ENCODE data around the gene ABCC10. TPM values are rescaled to one million over a fixed set of nuclear protein-coding genes. Genes with fewer than 3 reads are reported as not detected.
"Not testable (repeated sequence)": the region's sequence is repeated elsewhere in the genome, so short reads cannot be mapped to it uniquely, and the experiment has no call there.

The ABCC10 gene
- total RNA-seq, 1 donor = 26.4 TPM

GRCh38 chr6:43391440-43392031 lies 35.8 kb upstream of the ABCC10 start:
- Histone ChIP-seq H3K79me2 (ENCODE audit: insufficient read depth, low read length) (no peaks in the 10 kb centered on the region), H3K4me3 (ENCODE audit: insufficient read depth, low read length) (no peak overlapping the region), H3K27ac (ENCODE audit: low read depth, low read length) (no peak overlapping the region), H2AFZ (ENCODE audit: low read length) (peak overlapping the region; percentile 70), H3K27me3 (ENCODE audit: insufficient read depth, low read length) (no peaks in the 10 kb centered on the region), H4K20me1 (ENCODE audit: insufficient read depth, low read length) (no peaks in the 10 kb centered on the region), H3K36me3 (ENCODE audit: insufficient read depth, low read length) (no peaks in the 10 kb centered on the region), H3K4me2 (ENCODE audit: insufficient read depth, low read length) (peak overlapping the region; percentile 18), H3K4me1 (ENCODE audit: insufficient read depth, low read length) (no peaks in the 10 kb centered on the region), H3K9me3 (ENCODE audit: low read depth, low read length) (no peaks in the 10 kb centered on the region)
- no peak for TF ChIP-seq CTCF (IDR thresholded peaks at IDR 0.05; ENCODE audit: extremely low read depth, low read depth, low read length)
- DNase-seq (ENCODE audit: insufficient read length, low spot score, missing footprints) = no peak

GRCh38 chr6:43393133-43393532 lies 34.2 kb upstream of the ABCC10 start:
- H3K4me1 ChIP-seq (ENCODE audit: insufficient read depth, low read length); H4K20me1 ChIP-seq (ENCODE audit: insufficient read depth, low read length); DNase-seq (ENCODE audit: insufficient read length, low spot score, missing footprints); H3K79me2 ChIP-seq (ENCODE audit: insufficient read depth, low read length); H3K27me3 ChIP-seq (ENCODE audit: insufficient read depth, low read length); H3K4me3 ChIP-seq (ENCODE audit: insufficient read depth, low read length); H3K36me3 ChIP-seq (ENCODE audit: insufficient read depth, low read length); H3K4me2 ChIP-seq (ENCODE audit: insufficient read depth, low read length); H3K9me3 ChIP-seq (ENCODE audit: low read depth, low read length); H3K27ac ChIP-seq (ENCODE audit: low read depth, low read length): not testable (repeated sequence)
- peak overlapping the region; percentile 10 for H2AFZ ChIP-seq (ENCODE audit: low read length)

GRCh38 chr6:43393602-43394001 lies 33.7 kb upstream of the ABCC10 start:
- Histone ChIP-seq H3K27ac (ENCODE audit: low read depth, low read length) (no peak overlapping the region), H3K4me1 (ENCODE audit: insufficient read depth, low read length) (no peaks in the 10 kb centered on the region), H3K9me3 (ENCODE audit: low read depth, low read length) (no peaks in the 10 kb centered on the region), H2AFZ (ENCODE audit: low read length) (peak overlapping the region; percentile 10), H3K4me3 (ENCODE audit: insufficient read depth, low read length) (no peak overlapping the region), H4K20me1 (ENCODE audit: insufficient read depth, low read length) (no peaks in the 10 kb centered on the region), H3K27me3 (ENCODE audit: insufficient read depth, low read length) (no peaks in the 10 kb centered on the region), H3K36me3 (ENCODE audit: insufficient read depth, low read length) (no peaks in the 10 kb centered on the region), H3K79me2 (ENCODE audit: insufficient read depth, low read length) (no peaks in the 10 kb centered on the region), H3K4me2 (ENCODE audit: insufficient read depth, low read length) (no peak overlapping the region)
- no peak for DNase-seq (ENCODE audit: insufficient read length, low spot score, missing footprints)
- TF ChIP-seq CTCF (IDR thresholded peaks at IDR 0.05; ENCODE audit: extremely low read depth, low read depth, low read length) = no peak

- Histone ChIP-seq H2AFZ (ENCODE audit: low read length) (no peak overlapping the region), H3K4me2 (ENCODE audit: insufficient read depth, low read length) (no peak overlapping the region), H3K4me1 (ENCODE audit: insufficient read depth, low read length) (no peaks in the 10 kb centered on the region), H3K4me3 (ENCODE audit: insufficient read depth, low read length) (no peak overlapping the region), H3K9me3 (ENCODE audit: low read depth, low read length) (no peaks in the 10 kb centered on the region), H3K36me3 (ENCODE audit: insufficient read depth, low read length) (no peaks in the 10 kb centered on the region), H4K20me1 (ENCODE audit: insufficient read depth, low read length) (no peaks in the 10 kb centered on the region), H3K79me2 (ENCODE audit: insufficient read depth, low read length) (no peaks in the 10 kb centered on the region), H3K27ac (ENCODE audit: low read depth, low read length) (no peak overlapping the region), H3K27me3 (ENCODE audit: insufficient read depth, low read length) (peaks cover 2% of the 10 kb centered on the region)
- no peak for TF ChIP-seq CTCF (IDR thresholded peaks at IDR 0.05; ENCODE audit: extremely low read depth, low read depth, low read length)
- no peak for DNase-seq (ENCODE audit: insufficient read length, low spot score, missing footprints)
Observed at GRCh38 chr6:43394982-43395381, 32.4 kb upstream of the ABCC10 start.
